Measurements from ENCODE around the gene FGD3. TPM values are rescaled to one million over a fixed set of nuclear protein-coding genes. Genes with fewer than 3 reads are reported as not detected.
A peak's percentile ranks its signal among the peaks of the same experiment; 100 is the strongest.

FGD3 gene
- total RNA-seq, 1 donor: not detected

DNA sequence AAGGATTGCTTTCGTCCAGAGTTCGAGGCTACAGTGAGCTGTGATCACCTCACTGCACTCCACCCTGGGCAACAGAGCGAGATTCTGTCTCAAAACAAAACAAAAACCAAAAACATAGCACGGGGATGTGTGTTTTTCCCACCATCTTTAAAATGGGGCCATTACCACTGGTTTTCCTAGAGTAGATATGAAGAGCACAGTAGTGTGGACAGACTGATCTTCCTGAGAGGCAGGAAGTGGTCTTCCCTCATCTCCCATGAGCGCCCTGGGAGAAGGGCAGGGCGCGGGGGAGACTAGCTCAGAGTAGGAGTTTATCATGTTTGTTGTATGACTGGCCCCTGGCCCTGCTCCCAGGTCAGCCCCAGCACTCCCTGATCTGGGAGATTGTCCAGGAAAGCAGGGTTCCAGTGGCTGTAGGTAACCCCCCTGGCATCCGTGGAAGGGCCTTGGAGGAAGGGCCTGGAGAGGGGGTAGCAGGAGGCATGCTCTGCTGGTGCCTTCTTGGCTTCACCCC lies 113.5 kb downstream of the FGD3 start:
- TF ChIP-seq, protein P1, sequence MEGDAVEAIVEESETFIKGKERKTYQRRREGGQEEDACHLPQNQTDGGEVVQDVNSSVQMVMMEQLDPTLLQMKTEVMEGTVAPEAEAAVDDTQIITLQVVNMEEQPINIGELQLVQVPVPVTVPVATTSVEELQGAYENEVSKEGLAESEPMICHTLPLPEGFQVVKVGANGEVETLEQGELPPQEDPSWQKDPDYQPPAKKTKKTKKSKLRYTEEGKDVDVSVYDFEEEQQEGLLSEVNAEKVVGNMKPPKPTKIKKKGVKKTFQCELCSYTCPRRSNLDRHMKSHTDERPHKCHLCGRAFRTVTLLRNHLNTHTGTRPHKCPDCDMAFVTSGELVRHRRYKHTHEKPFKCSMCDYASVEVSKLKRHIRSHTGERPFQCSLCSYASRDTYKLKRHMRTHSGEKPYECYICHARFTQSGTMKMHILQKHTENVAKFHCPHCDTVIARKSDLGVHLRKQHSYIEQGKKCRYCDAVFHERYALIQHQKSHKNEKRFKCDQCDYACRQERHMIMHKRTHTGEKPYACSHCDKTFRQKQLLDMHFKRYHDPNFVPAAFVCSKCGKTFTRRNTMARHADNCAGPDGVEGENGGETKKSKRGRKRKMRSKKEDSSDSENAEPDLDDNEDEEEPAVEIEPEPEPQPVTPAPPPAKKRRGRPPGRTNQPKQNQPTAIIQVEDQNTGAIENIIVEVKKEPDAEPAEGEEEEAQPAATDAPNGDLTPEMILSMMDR (IDR thresholded peaks at IDR 0.05; ENCODE audit: insufficient read depth, low read depth, low read length): no peak
- DNase-seq (ENCODE audit: low read depth): peak; percentile 52

DNA sequence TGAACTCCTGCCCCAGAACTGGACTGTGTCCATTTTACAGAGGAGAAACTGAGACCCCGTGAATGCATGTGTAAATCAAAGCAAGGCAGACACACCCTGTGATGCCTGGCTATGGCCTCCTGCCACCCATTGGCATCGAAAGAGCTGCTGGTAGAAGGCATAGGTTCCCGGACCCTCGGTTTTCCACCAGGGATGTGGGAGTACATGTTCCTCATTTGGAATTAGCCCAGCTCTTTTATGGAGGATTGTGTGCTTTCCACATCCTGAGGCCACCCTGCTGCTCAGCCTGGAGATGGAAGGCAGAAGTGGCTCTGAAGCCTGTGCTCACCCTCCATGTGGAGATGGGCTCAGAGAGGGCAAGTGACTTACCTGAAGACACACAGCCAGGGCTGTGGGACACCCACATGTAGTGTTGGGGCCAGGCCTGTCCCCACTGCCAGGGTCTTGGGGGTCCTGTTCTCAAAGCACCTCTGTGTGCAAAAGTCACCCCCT lies 114.0 kb downstream of the FGD3 start:
- peak; percentile 33 for DNase-seq (ENCODE audit: low read depth)
- H3K4me3 ChIP-seq (ENCODE audit: low read depth, low read length): no peak overlapping the region
- TF ChIP-seq, protein P1 (IDR thresholded peaks at IDR 0.05; ENCODE audit: insufficient read depth, low read depth, low read length): no peak

More for the DNA sequence above, 113.5 kb downstream of the FGD3 start:
- no peak overlapping the region for H3K4me3 ChIP-seq (ENCODE audit: low read depth, low read length)

DNA sequence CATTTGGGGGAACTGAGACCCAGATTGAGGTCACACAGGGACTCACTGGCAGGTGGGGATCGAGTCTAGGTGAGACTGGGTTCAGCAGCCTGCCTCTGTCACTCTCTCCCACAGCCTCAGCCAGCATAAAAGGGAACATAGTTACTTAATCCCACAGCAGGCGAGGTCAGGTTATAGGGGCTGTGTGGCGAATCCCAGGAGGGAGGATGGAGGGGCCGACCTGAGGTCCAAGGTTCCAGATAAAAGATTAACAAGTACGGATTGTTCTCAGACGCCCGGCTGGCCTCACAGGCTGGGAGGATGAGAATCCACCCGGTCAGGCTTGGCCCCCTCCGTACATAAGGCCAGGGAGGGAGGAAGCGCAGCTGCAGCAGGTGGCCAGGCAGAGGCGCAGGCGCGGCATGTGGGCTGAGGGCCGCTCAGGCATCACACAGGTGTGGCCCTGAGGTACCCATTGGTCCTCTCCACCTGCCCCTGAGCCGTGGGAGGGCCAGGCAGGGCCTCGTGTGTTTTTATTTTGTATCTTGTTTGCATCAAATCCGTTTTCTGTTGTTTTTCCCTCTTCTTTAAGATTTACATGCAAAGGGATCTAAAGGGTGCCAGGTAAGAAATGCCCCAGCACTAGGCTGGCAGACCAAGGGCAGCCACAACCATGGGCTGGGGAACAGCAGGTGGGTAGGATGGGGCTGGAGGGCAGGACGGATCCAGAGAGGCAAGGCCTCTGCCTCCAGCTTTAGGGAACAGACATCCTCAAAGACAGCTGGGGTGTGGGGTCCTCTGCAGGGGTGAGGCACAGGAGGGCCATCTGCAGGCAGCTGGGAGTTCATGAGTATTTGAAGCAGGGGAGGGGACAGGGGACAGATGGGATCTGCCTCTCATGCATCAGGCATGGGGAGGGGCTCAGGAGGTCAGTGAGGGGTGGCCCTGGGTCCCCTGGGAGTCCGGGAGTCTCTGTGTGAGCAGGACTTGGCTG lies 114.8 kb downstream of the FGD3 start:
- no peak overlapping the region for H3K4me3 ChIP-seq (ENCODE audit: low read depth, low read length)
- TF ChIP-seq, protein P1 (IDR thresholded peaks at IDR 0.05; ENCODE audit: insufficient read depth, low read depth, low read length): no peak
- DNase-seq (ENCODE audit: low read depth): no peak

DNA sequence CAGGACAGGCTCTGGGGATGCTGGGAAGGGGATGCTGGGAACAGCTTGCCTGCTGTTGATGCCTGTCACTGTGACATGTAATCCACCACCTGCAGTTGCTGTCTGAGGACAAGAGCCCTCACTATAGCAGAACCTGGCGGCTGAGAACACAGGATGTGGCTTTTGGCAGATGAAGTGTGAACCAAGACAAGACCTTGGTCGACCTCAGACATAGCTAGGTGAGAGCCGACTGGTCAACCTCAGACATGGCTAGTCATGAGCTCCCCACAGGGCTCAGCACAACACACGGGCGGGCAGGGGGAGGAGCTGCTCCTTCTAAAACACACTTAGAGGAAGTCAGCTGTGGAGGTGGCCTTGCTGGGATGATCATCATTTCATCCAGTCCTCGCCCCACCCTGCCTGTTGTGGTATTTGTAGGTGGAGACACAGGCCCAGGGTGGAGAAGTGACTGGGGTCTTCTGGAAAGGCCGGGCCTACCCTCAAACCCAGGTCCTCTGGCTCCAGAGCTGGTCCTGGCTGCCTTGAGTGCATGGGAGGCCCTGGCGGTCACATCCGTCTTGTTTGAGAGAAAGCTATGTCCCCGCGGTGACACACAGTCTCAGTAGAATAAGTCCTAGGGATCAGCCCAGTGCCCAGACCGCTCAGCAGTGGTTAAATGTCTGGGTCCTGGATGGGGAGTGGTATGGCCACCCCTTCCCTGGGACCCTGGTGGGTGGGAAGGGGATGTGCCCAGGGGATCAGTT lies 117.2 kb downstream of the FGD3 start:
- TF ChIP-seq, protein P1 (IDR thresholded peaks at IDR 0.05; ENCODE audit: insufficient read depth, low read depth, low read length): no peak
- H3K4me3 ChIP-seq (ENCODE audit: low read depth, low read length): no peak overlapping the region
- no peak for DNase-seq (ENCODE audit: low read depth)

DNA sequence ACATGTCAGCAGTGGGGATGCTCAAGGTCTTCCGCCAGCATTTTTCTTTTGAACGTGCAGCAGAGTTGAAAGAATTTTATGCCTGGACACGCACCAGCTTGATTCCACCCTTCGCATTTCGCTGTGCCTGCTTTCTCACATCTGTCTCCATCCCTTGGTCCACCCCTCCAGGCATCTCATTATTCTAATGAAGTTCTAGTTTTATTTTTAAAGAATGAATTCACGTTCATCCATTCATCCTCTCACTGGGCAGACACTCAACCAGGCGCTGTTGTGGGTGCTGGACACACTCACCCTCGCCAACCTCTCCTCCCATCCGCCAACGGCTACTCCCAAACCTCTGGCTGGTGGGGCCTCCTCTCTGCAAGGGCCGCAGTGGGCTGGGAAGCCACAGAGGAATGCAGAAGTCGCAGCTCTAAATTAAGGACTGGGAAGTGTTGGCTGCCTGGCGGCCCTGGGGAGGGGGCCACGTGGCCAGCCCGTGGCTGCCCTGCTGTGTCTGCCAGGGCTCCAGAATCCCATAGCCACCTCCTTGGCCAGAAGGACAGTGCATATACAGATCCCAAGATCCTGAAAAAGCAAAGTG lies 117.9 kb downstream of the FGD3 start:
- no peak overlapping the region for H3K4me3 ChIP-seq (ENCODE audit: low read depth, low read length)
- no peak for DNase-seq (ENCODE audit: low read depth)

More for the DNA sequence above, 117.9 kb downstream of the FGD3 start:
- TF ChIP-seq, protein P1 (IDR thresholded peaks at IDR 0.05; ENCODE audit: insufficient read depth, low read depth, low read length): no peak

All from fibroblast of villous mesenchyme (primary cell).